Fibroblast of lung (primary cell): ENCODE measurements around the gene MTR. TPM values are rescaled to one million over a fixed set of nuclear protein-coding genes. Genes with fewer than 3 reads are reported as not detected.

Experiments used
- DNase-seq, 2 donors: peaks; one replicate each; pipeline versions ENCODE4 v3.0.0 to v3.0.0-alpha.2; 2010; ENCODE audit warnings: low read depth in 2 of 2
- H2AFZ ChIP-seq: 2 replicates; pipeline ENCODE4 v1.5.1; 2012; ENCODE audit warnings: low read length, control low read depth, inconsistent platforms
- H3K27ac ChIP-seq: 2 replicates; pipeline ENCODE4 v1.5.1; 2011; ENCODE audit warnings: low read length, control low read depth; ENCODE audit not compliant: insufficient read depth
- H3K27me3 ChIP-seq: 2 replicates; pipeline ENCODE4 v1.5.1; 2011; ENCODE audit warnings: mild to moderate bottlenecking, low read length; ENCODE audit not compliant: control insufficient read depth, insufficient read depth
- H3K36me3 ChIP-seq: 2 replicates; pipeline ENCODE4 v1.5.1; 2011; ENCODE audit warnings: low read length; ENCODE audit not compliant: control insufficient read depth, insufficient read depth
- H3K4me1 ChIP-seq: 2 replicates; pipeline ENCODE4 v1.5.1; 2011; ENCODE audit warnings: low read length; ENCODE audit not compliant: control insufficient read depth, insufficient read depth; ENCODE audit errors: extremely low read depth
- H3K4me2 ChIP-seq: 2 replicates; pipeline ENCODE4 v1.5.1; 2011; ENCODE audit warnings: low read length, control low read depth; ENCODE audit not compliant: insufficient read depth; ENCODE audit errors: extremely low read depth
- H3K4me3 ChIP-seq, 4 experiments: fragments of 200-600 bp in 1 of 4; sonication (generic) in 1 of 4; replicated peaks in 1 of 4; 2 replicates each; pipeline ENCODE4 v1.5.1; 2011 to 2016; ENCODE audit warnings: low read length in 4 of 4, low read depth in 3 of 4, mild to moderate bottlenecking in 3 of 4, control low read depth in 2 of 4, inconsistent platforms in 1 of 4, mixed read lengths in 1 of 4; ENCODE audit not compliant: insufficient read depth in 1 of 4; ENCODE audit errors: control extremely low read depth in 1 of 4
- H3K79me2 ChIP-seq: 2 replicates; pipeline ENCODE4 v1.5.1; 2012; ENCODE audit warnings: mild to moderate bottlenecking, low read length, inconsistent platforms; ENCODE audit not compliant: control insufficient read depth, insufficient read depth
- H3K9ac ChIP-seq: 2 replicates; pipeline ENCODE4 v1.5.1; 2011; ENCODE audit warnings: mild to moderate bottlenecking, low read length, control low read depth; ENCODE audit not compliant: insufficient read depth
- H3K9me3 ChIP-seq: 2 replicates; pipeline ENCODE4 v1.5.1; 2012; ENCODE audit warnings: low read depth, low read length; ENCODE audit not compliant: control insufficient read depth, insufficient read depth
- H4K20me1 ChIP-seq: 2 replicates; pipeline ENCODE4 v1.5.1; 2011; ENCODE audit warnings: low read length; ENCODE audit not compliant: control insufficient read depth, insufficient read depth; ENCODE audit errors: extremely low read depth
- EZH2 ChIP-seq: IDR thresholded peaks from 2 replicates; pipeline ENCODE4 v1.5.1; 2012; ENCODE audit warnings: low read length, control low read depth, mild to moderate bottlenecking; ENCODE audit errors: missing control alignments
- polyA plus RNA-seq, 2 donors: library from polyadenylated mRNA; depleted of rRNA in 1 of 2; stranded (reverse) in 1 of 2; unstranded in 1 of 2; fragments of >200 nt; gene quantifications; 2 replicates each; pipeline ENCODE4 v1.2.1, GENCODE V29; 2011 to 2012; ENCODE audit warnings: missing spikeins in 1 of 2
- total RNA-seq: library from RNA; depleted of rRNA; stranded (reverse); fragments of >200 nt; gene quantifications from 2 replicates; pipeline ENCODE4 v1.2.1, GENCODE V29; 2014
- TF ChIP-seq, protein P1 (sequence below), 2 donors: IDR thresholded peaks in 1 of 2; conservative IDR thresholded peaks in 1 of 2; 1 replicate in 1 of 2; 2 replicates in 1 of 2; pipeline ENCODE4 v1.5.1; 2011 to 2012; ENCODE audit warnings: low read length in 2 of 2, control low read depth in 1 of 2, inconsistent platforms in 1 of 2, low read depth in 1 of 2, mild to moderate bottlenecking in 1 of 2

MTR gene
- total and polyA plus RNA-seq, 2 donors (not counting 1 experiment from before 2014, with no cell fraction given), result 20.0 to 32.2 TPM

DNA sequence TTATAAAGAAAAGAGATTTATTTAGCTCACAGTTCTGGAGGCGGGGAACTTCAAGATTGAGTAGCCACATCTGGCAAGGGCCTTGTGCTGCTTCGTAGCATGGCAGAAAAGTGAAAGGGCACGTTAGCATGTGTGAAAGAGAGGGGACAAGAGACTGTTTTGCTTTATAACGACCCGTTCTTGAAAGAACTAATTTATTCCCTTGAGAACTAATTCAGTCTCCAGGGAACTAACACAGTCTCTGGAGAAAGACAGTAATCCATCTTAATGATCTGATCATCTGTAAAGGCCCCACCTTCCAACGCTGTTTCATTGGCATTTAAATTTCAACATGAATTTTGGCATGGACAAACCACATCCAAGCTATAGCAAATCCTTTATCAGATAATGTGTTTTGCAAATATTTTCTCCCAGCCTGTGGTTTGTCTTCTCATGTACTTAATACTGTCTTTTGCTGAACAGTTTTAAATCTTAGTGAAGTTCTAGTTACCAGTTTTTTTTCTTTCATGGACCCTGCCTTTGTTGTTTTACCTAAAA, 26.1 kb downstream of the MTR start:
- no peak overlapping the region for H2AFZ ChIP-seq
- DNase-seq, result peak in 1 of 2 donors; percentile 53
- H3K4me3 ChIP-seq, result no peak overlapping the region
- H3K4me2 ChIP-seq, result no peak overlapping the region
- H3K9me3 ChIP-seq, result no peaks in the 10 kb centered on the region
- no peak overlapping the region for H3K9ac ChIP-seq
- no peak overlapping the region for H3K27ac ChIP-seq
- H3K4me1 ChIP-seq, result no peaks in the 10 kb centered on the region
- TF ChIP-seq, protein P1, sequence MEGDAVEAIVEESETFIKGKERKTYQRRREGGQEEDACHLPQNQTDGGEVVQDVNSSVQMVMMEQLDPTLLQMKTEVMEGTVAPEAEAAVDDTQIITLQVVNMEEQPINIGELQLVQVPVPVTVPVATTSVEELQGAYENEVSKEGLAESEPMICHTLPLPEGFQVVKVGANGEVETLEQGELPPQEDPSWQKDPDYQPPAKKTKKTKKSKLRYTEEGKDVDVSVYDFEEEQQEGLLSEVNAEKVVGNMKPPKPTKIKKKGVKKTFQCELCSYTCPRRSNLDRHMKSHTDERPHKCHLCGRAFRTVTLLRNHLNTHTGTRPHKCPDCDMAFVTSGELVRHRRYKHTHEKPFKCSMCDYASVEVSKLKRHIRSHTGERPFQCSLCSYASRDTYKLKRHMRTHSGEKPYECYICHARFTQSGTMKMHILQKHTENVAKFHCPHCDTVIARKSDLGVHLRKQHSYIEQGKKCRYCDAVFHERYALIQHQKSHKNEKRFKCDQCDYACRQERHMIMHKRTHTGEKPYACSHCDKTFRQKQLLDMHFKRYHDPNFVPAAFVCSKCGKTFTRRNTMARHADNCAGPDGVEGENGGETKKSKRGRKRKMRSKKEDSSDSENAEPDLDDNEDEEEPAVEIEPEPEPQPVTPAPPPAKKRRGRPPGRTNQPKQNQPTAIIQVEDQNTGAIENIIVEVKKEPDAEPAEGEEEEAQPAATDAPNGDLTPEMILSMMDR (conservative IDR thresholded peaks at IDR 0.05 in 1 of 2, IDR thresholded peaks at IDR 0.05 in 1 of 2; ENCODE audit: low read depth in 1 of 2, low read length in 2 of 2), result no peak
- TF ChIP-seq EZH2, result no peak
- no peaks in the 10 kb centered on the region for H3K79me2 ChIP-seq
- no peaks in the 10 kb centered on the region for H4K20me1 ChIP-seq
- no peaks in the 10 kb centered on the region for H3K27me3 ChIP-seq
- H3K36me3 ChIP-seq, result peaks cover 4% of the 10 kb centered on the region

DNA sequence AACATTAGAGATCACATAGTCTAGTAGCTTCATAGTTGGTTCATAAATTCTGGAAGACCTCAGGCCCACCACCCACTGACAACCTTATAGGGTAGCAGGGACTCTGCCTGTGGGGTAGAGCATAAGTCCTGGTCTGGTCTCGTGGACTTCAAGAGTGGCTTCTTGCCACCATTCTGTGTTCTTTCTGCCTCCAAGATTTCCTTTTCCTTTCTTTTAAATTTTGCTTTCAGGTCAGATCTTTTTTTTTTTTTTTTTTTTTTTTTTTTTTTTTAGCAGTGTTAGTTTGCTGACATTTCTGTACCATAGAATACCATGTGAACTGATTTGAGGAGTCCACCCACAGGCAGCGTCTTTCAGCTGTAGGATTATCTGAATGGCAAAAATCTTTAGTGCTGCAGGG, 28.5 kb downstream of the MTR start:
- no peak overlapping the region for H3K27ac ChIP-seq
- TF ChIP-seq, protein P1 (conservative IDR thresholded peaks at IDR 0.05 in 1 of 2, IDR thresholded peaks at IDR 0.05 in 1 of 2; ENCODE audit: low read depth in 1 of 2, low read length in 2 of 2), result no peak
- no peak for TF ChIP-seq EZH2

DNA sequence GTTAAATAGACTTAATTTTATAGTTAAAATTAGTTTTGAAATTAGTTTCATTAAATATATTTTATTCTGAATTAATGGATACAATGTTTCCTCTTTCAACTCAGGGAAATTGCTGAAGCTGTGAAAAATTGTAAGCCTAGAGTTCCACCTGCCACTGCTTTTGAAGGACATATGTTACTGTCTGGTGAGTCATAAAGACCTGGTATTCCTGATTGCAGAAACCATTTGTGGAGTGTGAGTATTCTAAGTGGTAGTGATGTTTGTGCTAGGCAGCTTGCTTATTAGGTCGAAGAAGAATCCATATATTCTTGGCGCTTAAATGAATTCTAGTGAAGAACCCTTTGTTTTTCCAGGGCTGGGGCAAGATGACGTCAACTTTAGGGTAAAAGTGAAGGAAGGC, 34.0 kb downstream of the MTR start:
- H3K9ac ChIP-seq, result no peak overlapping the region
- H3K4me3 ChIP-seq, result no peak overlapping the region
- no peaks in the 10 kb centered on the region for H4K20me1 ChIP-seq
- H3K27ac ChIP-seq, result no peak overlapping the region
- no peaks in the 10 kb centered on the region for H3K9me3 ChIP-seq
- H3K27me3 ChIP-seq, result no peaks in the 10 kb centered on the region
- H3K36me3 ChIP-seq, result peaks cover 4% of the 10 kb centered on the region
- H3K4me2 ChIP-seq, result no peak overlapping the region
- no peaks in the 10 kb centered on the region for H3K4me1 ChIP-seq
- TF ChIP-seq EZH2, result no peak
- H2AFZ ChIP-seq, result no peak overlapping the region
- no peaks in the 10 kb centered on the region for H3K79me2 ChIP-seq
- no peak for DNase-seq

More for the DNA sequence above, 28.5 kb downstream of the MTR start:
- H3K79me2 ChIP-seq, result no peaks in the 10 kb centered on the region
- H3K9ac ChIP-seq, result no peak overlapping the region
- H3K36me3 ChIP-seq, result peaks cover 4% of the 10 kb centered on the region
- no peak overlapping the region for H2AFZ ChIP-seq
- H4K20me1 ChIP-seq, result no peaks in the 10 kb centered on the region
- H3K4me1 ChIP-seq, result no peaks in the 10 kb centered on the region
- no peaks in the 10 kb centered on the region for H3K27me3 ChIP-seq
- no peak overlapping the region for H3K4me3 ChIP-seq
- DNase-seq, result no peak
- no peaks in the 10 kb centered on the region for H3K9me3 ChIP-seq
- H3K4me2 ChIP-seq, result no peak overlapping the region
